PFSK-1 (cell line): ENCODE data around the gene RBBP8NL.

Experiments used
- FOXP2 ChIP-seq: optimal IDR thresholded peaks from 2 replicates; pipeline ENCODE3; 2011; ENCODE audit warnings: borderline replicate concordance, control low read depth, inconsistent platforms; ENCODE audit not compliant: insufficient read depth; ENCODE audit errors: extremely low read length, extremely low read depth
- POLR2AphosphoS5 ChIP-seq: IDR thresholded peaks from 2 replicates; pipeline ENCODE4 v1.6.1; 2012; ENCODE audit warnings: low read depth, mild to moderate bottlenecking, control low read depth, low read length, moderate library complexity
- SIN3A ChIP-seq: IDR thresholded peaks from 2 replicates; pipeline ENCODE4 v1.6.1; 2012; ENCODE audit warnings: mild to moderate bottlenecking, low read length, moderate library complexity, borderline replicate concordance; ENCODE audit not compliant: insufficient read depth
- TAF1 ChIP-seq: IDR thresholded peaks from 2 replicates; pipeline ENCODE4 v1.6.1; 2012; ENCODE audit warnings: low read length, control low read depth, borderline replicate concordance; ENCODE audit not compliant: insufficient read depth
- TF ChIP-seq, protein P1 (sequence below), 2 experiments: IDR thresholded peaks; 2 replicates each; pipeline versions ENCODE4 v1.6.1 to v1.8.0; 2011 to 2012; ENCODE audit warnings: low read depth in 2 of 2, low read length in 2 of 2, control low read depth in 1 of 2, inconsistent platforms in 1 of 2, mild to moderate bottlenecking in 1 of 2, moderate library complexity in 1 of 2; ENCODE audit not compliant: insufficient read depth in 1 of 2

Gene RBBP8NL

DNA sequence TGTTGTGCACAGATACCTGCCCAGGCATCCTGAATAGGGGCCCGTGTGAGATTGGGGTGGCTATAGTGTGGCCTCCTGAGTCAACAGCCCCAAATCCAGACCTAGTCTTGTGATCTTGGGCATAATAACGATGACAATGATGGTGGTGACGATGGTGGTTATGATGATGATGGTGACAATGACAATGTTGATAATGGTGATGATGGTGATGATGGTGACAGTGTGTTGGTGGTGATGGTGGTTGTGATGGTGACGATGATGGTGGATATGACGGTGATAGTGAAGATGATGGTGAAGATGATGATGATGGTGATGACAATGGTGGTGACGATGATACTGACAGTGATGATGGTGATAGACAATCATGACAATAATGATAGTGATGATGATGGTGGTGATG is 45.5 kb downstream of the RBBP8NL start:
- no peak for TF ChIP-seq TAF1
- no peak for TF ChIP-seq FOXP2
- no peak for TF ChIP-seq POLR2AphosphoS5
- TF ChIP-seq, protein P1, sequence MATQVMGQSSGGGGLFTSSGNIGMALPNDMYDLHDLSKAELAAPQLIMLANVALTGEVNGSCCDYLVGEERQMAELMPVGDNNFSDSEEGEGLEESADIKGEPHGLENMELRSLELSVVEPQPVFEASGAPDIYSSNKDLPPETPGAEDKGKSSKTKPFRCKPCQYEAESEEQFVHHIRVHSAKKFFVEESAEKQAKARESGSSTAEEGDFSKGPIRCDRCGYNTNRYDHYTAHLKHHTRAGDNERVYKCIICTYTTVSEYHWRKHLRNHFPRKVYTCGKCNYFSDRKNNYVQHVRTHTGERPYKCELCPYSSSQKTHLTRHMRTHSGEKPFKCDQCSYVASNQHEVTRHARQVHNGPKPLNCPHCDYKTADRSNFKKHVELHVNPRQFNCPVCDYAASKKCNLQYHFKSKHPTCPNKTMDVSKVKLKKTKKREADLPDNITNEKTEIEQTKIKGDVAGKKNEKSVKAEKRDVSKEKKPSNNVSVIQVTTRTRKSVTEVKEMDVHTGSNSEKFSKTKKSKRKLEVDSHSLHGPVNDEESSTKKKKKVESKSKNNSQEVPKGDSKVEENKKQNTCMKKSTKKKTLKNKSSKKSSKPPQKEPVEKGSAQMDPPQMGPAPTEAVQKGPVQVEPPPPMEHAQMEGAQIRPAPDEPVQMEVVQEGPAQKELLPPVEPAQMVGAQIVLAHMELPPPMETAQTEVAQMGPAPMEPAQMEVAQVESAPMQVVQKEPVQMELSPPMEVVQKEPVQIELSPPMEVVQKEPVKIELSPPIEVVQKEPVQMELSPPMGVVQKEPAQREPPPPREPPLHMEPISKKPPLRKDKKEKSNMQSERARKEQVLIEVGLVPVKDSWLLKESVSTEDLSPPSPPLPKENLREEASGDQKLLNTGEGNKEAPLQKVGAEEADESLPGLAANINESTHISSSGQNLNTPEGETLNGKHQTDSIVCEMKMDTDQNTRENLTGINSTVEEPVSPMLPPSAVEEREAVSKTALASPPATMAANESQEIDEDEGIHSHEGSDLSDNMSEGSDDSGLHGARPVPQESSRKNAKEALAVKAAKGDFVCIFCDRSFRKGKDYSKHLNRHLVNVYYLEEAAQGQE (IDR thresholded peaks at IDR 0.05; ENCODE audit: insufficient read depth in 1 of 2, low read depth in 2 of 2, low read length in 2 of 2): no peak
- no peak for TF ChIP-seq SIN3A

DNA sequence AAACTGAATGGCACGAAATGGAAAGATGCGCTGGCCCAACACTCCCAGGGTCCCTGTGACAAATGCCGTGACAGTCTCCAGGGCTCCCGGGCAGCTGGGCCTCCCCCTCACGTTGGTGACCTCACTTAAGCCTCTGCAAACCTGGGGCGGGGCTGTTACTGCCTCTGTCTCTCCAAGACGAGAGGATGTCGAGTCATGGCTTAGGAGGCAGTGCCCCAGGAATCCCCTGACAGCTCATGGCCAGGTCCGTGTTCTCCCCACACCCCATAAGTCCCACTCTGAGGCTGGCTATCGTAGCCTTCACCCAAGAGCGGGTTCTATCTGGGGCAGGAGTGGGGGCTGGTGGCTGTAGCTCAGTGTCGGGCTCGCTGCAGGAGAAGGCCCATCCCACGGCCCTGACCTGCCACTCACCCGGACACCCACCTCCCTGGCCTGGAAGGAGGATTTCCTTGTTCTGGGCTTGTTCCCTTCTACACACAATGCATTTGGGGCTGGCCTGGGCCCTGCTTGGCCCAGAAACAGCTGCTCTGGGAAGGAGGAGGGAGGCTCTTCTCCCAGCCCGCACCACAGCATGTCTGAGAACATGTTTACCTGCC is 46.0 kb downstream of the RBBP8NL start:
- TF ChIP-seq TAF1: no peak
- TF ChIP-seq POLR2AphosphoS5: no peak; the same call in 1 of the 2 replicates
- TF ChIP-seq SIN3A: no peak
- TF ChIP-seq FOXP2: no peak
- TF ChIP-seq, protein P1 (IDR thresholded peaks at IDR 0.05; ENCODE audit: insufficient read depth in 1 of 2, low read depth in 2 of 2, low read length in 2 of 2): no peak

DNA sequence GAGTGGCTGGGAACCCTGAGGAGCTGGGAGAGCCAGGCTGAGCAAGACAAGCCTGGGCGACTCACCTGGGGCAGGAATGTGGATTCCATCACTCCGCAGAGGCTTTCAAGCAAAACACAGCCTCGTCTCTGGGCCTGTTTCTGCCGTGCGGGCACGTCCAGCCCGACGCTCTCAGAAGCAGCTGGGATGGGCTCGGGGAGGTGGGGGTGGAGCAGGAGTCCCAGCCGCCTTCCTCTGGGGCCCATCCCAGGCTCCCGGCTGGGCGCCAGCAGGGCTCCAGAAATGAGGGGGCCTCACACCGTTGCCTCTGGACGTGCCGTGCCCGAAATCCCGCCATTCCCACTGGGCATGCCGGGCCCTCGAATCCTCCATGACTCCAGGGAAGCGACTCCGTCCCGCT is 49.1 kb downstream of the RBBP8NL start:
- TF ChIP-seq FOXP2 (no peak), SIN3A (no peak), TAF1 (no peak), POLR2AphosphoS5 (no peak)
- TF ChIP-seq, protein P1 (IDR thresholded peaks at IDR 0.05; ENCODE audit: insufficient read depth in 1 of 2, low read depth in 2 of 2, low read length in 2 of 2): no peak

DNA sequence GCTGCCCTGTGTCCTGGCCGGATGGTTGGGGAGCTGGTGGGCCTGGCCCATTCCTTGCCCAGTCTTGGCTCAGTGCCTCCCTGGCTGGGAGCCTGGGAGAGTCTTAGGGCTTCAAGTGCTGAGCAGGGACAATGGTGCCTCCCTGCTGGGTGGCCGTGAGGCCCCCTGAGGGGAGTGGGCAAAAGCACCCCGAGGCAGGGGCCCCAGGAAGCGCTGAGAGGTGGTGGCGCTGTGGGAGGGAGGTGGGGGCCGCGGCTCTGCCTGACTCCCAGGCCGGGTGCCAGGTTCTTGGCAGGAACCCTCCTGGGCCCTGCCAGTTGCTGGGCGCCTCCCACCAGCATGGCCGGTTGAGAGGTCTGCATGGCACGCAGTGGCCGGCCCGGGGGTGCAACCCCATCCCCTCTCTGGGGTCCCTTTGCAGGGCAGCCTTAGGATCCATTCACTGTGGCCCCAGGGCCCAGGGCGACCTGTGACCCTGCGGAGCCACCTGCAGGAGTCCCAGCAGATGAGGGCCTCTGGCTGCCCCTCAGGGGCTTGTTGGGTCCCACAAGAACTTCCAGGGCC is 49.6 kb downstream of the RBBP8NL start:
- TF ChIP-seq TAF1: no peak
- TF ChIP-seq SIN3A: no peak
- TF ChIP-seq FOXP2: no peak
- TF ChIP-seq, protein P1 (IDR thresholded peaks at IDR 0.05; ENCODE audit: insufficient read depth in 1 of 2, low read depth in 2 of 2, low read length in 2 of 2): no peak
- no peak for TF ChIP-seq POLR2AphosphoS5
